ENCODE results near the gene RPS6KA2.

DNA sequence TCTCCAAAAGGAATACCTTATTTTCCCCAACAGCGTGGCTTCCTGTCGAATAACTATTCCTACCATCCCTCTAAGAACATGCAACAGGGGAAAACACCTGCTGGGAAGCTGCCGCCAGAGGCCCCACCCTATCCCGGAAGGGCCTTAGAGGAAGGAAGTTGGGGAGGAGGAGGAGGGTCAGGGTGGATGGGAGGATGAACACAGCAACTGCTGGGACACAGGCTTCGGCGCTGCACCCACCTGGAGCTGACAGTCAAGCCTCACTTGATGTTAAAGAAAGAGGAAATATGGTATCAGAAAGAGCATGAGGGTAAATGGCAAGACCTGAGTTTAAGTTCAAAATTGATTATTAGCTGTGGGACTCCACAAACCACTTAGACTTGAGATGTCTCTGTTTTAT is 36.5 kb upstream of the RPS6KA2 start:
- TF ChIP-seq EP300 (IDR thresholded peaks at IDR 0.05) (no peak), POLR2AphosphoS5 (IDR thresholded peaks at IDR 0.05) (no peak)

Data from gastroesophageal sphincter (tissue), 2 donors.